Activated T-cell treated with anti-CD3 and anti-CD28 coated beads for 48 hours (primary cell): ENCODE measurements around the gene VPS54.
"Not testable (repeated sequence)": the region's sequence is repeated elsewhere in the genome, so short reads cannot be mapped to it uniquely, and the experiment has no call there.

Source experiments
- DNase-seq: peaks from one replicate; pipeline ENCODE4 v3.0.0-alpha.2; 2020; ENCODE audit warnings: low read depth

VPS54 gene

GRCh38 chr2:63874204-63875130 is 144.8 kb downstream of the VPS54 start:
- no peak for DNase-seq

- DNase-seq, result no peak
These were observed 146.5 kb downstream of the VPS54 start for GRCh38 chr2:63872571-63873328.

DNA sequence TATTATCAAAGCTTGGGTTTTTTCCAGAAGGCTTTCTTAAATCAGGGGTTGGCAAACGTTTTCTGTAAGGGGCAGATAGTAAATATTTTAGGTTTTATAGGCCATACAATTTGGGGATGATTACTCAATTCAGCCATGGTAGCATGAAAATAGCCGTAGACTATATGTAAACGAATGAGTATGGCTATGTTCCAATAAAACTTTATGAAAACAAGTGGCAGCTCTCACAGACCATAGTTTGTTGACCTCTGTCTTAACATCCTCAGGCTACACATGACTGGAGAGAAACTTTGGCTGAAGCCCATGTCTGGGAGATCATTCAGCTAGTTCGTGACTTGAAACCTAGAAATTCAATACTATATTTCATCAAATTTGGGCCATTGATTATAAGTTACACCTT is 147.4 kb downstream of the VPS54 start:
- DNase-seq, result no peak

- DNase-seq, result no peak
These were observed 148.5 kb downstream of the VPS54 start for GRCh38 chr2:63870679-63871078.

DNA sequence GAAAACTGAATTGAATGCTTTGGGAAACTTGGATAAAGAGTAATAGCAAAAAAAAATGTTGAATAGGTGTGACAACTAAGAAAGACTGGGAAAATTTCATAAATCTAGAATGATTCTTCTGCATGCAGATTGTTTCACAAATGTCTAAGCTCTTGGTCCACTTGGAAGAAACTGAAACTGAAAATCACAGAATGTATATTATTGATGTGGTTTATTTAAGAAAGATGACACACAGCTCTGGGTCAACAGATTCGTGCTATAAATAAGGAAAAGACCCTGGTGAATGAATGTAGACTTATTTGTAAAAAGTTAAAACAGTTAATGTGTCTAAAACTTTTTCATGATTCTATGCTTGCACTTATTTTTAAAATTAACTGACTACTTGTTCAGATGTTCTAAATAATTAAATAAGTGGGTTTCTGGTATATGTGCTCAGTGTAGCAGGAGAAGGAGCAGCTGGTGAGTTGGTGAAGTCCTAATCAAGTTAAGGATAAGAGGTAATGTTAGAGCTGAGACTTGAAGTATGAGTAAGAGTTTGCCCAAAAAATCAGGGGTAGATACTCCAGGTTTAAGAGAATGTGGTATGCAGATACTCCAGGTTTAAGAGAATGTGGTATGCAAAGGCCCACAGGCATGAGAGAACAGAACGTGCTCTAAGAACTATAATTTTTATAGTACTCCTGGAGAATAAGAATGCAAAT is 153.1 kb downstream of the VPS54 start:
- no peak for DNase-seq

DNA sequence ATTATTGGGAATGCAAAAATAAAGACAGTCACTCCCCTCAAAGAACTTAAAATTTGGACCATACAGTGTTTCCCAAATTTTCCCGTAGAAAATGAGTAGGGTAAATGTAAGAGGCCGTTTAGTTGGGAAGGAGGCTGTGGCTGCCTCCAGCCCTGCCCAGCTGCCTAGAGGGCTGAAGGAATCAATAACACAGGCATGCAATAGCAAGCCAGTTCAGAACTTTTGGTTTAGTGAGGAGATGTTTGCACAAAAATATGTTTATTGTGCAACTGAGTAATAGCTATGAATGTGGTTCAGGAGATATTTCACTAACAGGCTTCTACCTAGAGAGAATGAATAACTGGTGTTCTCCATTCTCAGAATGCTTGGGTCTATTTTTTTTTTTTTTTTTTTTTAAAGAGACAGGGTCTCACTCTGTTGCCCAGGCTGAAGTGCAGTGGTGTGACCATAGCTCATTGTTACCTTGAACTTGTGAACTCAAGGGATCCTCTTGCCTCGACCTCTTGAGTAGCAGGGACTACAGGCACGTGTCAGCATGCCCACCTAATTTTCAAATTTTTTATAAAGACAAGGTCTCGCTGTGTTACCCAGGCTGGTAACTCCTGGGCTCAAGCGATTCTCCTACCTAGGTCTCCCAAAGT is 153.9 kb downstream of the VPS54 start:
- no peak for DNase-seq

GRCh38 chr2:63863707-63864106 is 155.5 kb downstream of the VPS54 start:
- DNase-seq, result no peak

DNA sequence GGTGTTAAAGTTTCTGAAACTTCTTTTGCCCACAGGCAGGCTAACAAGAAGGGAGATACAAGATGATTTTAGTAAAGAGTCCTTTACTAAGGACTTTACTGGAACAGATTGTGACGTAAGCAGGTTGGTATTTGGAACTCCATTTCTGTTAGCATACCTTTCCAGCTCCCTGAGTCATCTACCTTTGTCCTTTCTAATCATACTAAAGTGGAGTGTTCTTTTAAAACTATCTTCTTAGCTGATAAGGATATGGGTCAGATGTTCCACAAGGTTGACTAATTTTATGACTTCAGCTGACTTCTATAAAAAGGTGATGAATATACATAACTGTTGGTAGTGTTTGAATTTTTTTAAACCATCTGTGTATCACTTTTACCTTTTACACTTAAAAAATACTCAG is 156.4 kb downstream of the VPS54 start:
- DNase-seq, result no peak

- no peak for DNase-seq
These were observed 157.9 kb downstream of the VPS54 start for GRCh38 chr2:63861220-63861822.

GRCh38 chr2:63858291-63858690 is 160.9 kb downstream of the VPS54 start:
- no peak for DNase-seq

DNA sequence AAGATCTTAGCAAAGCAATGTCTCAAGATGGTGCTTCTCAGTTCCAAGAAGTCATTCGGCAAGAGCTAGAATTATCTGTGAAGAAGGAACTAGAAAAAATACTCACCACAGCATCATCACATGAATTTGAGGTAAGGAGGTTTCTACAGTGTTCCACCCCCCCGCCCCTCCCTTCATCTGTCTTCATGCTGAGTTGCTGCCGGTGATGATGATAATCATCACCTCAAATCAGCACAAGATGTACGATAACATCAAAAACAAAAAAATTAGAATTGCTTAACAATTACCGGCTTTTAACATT is 163.0 kb downstream of the VPS54 start:
- DNase-seq, result no peak

GRCh38 chr2:63855418-63856302 is 163.6 kb downstream of the VPS54 start:
- no peak for DNase-seq

GRCh38 chr2:63853527-63854310 is 165.5 kb downstream of the VPS54 start:
- no peak for DNase-seq

- no peak for DNase-seq
These were observed 167.4 kb downstream of the VPS54 start for GRCh38 chr2:63851691-63852311.

GRCh38 chr2:63850649-63851048 is 168.6 kb downstream of the VPS54 start:
- no peak for DNase-seq

- DNase-seq, result no peak
These were observed 169.0 kb downstream of the VPS54 start for GRCh38 chr2:63850204-63850571.

DNA sequence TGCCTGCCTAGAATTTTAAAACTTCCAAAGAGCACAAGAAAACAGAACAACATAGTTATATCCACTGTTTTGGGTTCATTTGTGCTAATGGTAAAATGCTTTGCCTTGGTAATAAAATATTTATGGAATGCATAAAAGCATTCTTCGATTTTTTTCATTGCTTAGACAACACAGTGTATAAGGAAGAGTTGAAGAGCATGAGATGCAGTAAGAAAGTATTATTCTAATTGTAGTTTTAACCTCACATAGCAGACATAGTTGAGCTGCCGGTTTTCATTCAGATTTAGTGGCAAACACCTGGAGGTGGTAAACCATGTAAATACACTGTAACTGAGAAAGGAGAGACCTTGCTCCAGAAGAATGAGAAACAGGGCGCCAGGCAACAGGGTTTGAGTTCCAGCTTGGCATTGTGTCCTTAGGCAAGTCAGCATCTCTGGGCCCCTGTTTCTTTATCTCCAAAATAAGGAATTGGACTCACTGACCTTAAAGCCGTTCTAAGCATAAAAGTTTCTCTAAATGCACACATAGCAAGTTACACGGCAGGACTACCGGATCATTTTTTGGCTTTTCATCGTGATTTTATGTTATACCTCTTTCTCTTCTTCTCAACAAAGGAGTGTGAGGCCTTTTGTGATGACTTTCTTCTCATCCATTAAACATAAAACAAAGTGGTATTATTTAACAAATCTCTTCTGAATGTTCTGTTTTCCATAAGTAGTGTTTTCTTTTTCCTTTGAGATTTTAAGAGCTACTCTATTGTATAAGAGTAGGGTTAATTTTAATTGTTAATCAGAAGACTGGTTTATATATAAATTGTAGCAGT is 169.6 kb downstream of the VPS54 start:
- DNase-seq, result no peak

GRCh38 chr2:63847571-63847970 is 171.7 kb downstream of the VPS54 start:
- DNase-seq, result not testable (repeated sequence)

- DNase-seq, result no peak
These were observed 172.7 kb downstream of the VPS54 start for GRCh38 chr2:63846487-63846886.
